GM12878 (cell line): ENCODE results near the gene KDF1. TPM values are rescaled to one million over a fixed set of nuclear protein-coding genes. Genes with fewer than 3 reads are reported as not detected.

Source experiments
- ATAC-seq: fragments of 200-7000 bp; cut with Tn5 transposase; 3 replicates; pipeline ENCODE4 v1.9.1; 2020; ENCODE audit warnings: mild to moderate bottlenecking, moderate library complexity
- BruUV-seq: library from RNA; stranded (reverse); fragments of 400-500 nt; replicated peaks from 2 replicates; lab custom pipeline; 2021; lab: Mats Ljungman, UMichigan
- CTCF ChIA-PET: fragments of 300-600 bp; sonication (Branson Sonifier 250); formaldehyde crosslinking; extraction: SDS; loops from one replicate; lab custom pipeline; 2021; ENCODE audit warnings: inconsistent platforms; lab: Yijun Ruan, JAX
- POLR2A ChIA-PET: fragments of 350-600 bp; formaldehyde crosslinking; extraction: SDS; loops from one replicate; lab custom pipeline; 2021; ENCODE audit warnings: inconsistent platforms; lab: Charles Lee
- RAD21 ChIA-PET: fragments of 300-600 bp; sonication (Branson Sonifier 250); formaldehyde crosslinking; loops from one replicate; lab custom pipeline; 2023; ENCODE audit warnings: antibody characterized with exemption; ENCODE audit not compliant: unreplicated experiment; lab: Charles Lee
- SMC1A ChIA-PET: fragments of 300-600 bp; sonication (Branson Sonifier 250); formaldehyde crosslinking; loops from one replicate; lab custom pipeline; 2023; ENCODE audit not compliant: unreplicated experiment, uncharacterized antibody; lab: Charles Lee
- DNase-seq: peaks from one replicate; pipeline ENCODE4 v3.0.0-alpha.2; 2011; ENCODE audit warnings: low read depth, low spot score
- FAIRE-seq: peaks from 3 replicates; lab custom pipeline; 2011; peaks lifted over from hg19 to GRCh38; lab: Jason Lieb, UNC
- H2AFZ ChIP-seq: 2 replicates; pipeline ENCODE4 v1.6.0; 2011; ENCODE audit warnings: low read depth, low read length, control low read depth; ENCODE audit not compliant: control insufficient read depth
- H3K27ac ChIP-seq: 2 replicates; pipeline ENCODE4 v1.5.1; 2011; ENCODE audit warnings: control low read depth; ENCODE audit not compliant: control insufficient read depth, insufficient read depth
- H3K27me3 ChIP-seq, 2 experiments: replicated peaks in 1 of 2; 2 replicates each; pipeline versions ENCODE4 v1.6.0 to v1.6.1; 2011; ENCODE audit warnings: low read length in 1 of 2; ENCODE audit not compliant: control insufficient read depth in 2 of 2, insufficient read depth in 2 of 2
- H3K36me3 ChIP-seq, 2 experiments: 2 replicates each; pipeline ENCODE4 v1.5.1; 2011; ENCODE audit warnings: low read length in 1 of 2; ENCODE audit not compliant: control insufficient read depth in 2 of 2, insufficient read depth in 2 of 2
- H3K4me1 ChIP-seq: 2 replicates; pipeline ENCODE4 v1.6.1; 2011; ENCODE audit warnings: mild to moderate bottlenecking, low read length, moderate library complexity, mixed read lengths; ENCODE audit not compliant: control insufficient read depth, insufficient read depth
- H3K4me2 ChIP-seq: 2 replicates; pipeline ENCODE4 v1.6.0; 2011; ENCODE audit warnings: control low read depth; ENCODE audit not compliant: control insufficient read depth, insufficient read depth
- H3K4me3 ChIP-seq: fragments of 200-600 bp; sonication (generic); 2 replicates; pipeline ENCODE4 v1.5.1; 2016
- H3K79me2 ChIP-seq: 2 replicates; pipeline ENCODE4 v1.6.0; 2011; ENCODE audit warnings: low read length; ENCODE audit not compliant: control insufficient read depth, insufficient read depth
- H3K9ac ChIP-seq: 2 replicates; pipeline ENCODE4 v1.8.0; 2011; ENCODE audit warnings: low read length, control low read depth, mixed read lengths; ENCODE audit not compliant: control insufficient read depth, insufficient read depth
- H3K9me3 ChIP-seq: replicated peaks from 3 replicates; pipeline ENCODE4 v1.5.1; 2011; ENCODE audit warnings: mild to moderate bottlenecking, low read length; ENCODE audit not compliant: control insufficient read depth, insufficient read depth
- H4K20me1 ChIP-seq: 2 replicates; pipeline ENCODE4 v1.6.0; 2011; ENCODE audit not compliant: control insufficient read depth, insufficient read depth
- ASH2L ChIP-seq: fragments of 300-600, 200-600 bp; sonication (generic); IDR thresholded peaks from 2 replicates; pipeline ENCODE4 v1.6.1; 2017; ENCODE audit warnings: low read depth, mild to moderate bottlenecking, borderline replicate concordance
- SMC3 ChIP-seq: IDR thresholded peaks from 2 replicates; pipeline ENCODE4 v1.6.1; 2011; ENCODE audit warnings: low read length, improper control_type of control experiment, borderline replicate concordance
- WGBS: methylation state at CpG from one replicate; pipeline ENCODE4 v1.1.6; 2016; ENCODE audit warnings: low lambda C conversion rate; ENCODE audit not compliant: insufficient replicate concordance, insufficient coverage; ENCODE audit errors: missing lambda C conversion rate; 5-methylcytosine and 5-hydroxymethylcytosine counted together
- in situ Hi-C: fragments of 300-500 bp; cut with MboI; formaldehyde crosslinking; loops from 9 replicates; pipeline ENCODE4 v1.14.3; 2018; ENCODE audit warnings: mixed read lengths
- intact Hi-C: fragments of 100-400 bp; cut with micrococcal nuclease; formaldehyde crosslinking; loops from one replicate; pipeline ENCODE4 v1.14.2; 2022; ENCODE audit not compliant: unreplicated experiment
- polyA plus RNA-seq, 11 experiments: library from polyadenylated mRNA; depleted of rRNA in 4 of 11; unstranded in 6 of 11; stranded (reverse) in 5 of 11; fragments of >200 nt; fragmentation: Nextera tagmentation in 4 of 11; fragmentation: Illumina TruSeq in 1 of 11; extraction: Ambion mirVana in 4 of 11; extraction: Trizol in 1 of 11; gene quantifications; 1 replicate in 1 of 11; 2 replicates in 10 of 11; pipeline versions ENCODE4 v1.2.1 to v1.2.3, GENCODE V29; 2011 to 2016; ENCODE audit warnings: inconsistent platforms in 2 of 11, missing spikeins in 2 of 11, low read depth in 1 of 11
- total RNA-seq, 4 experiments: library from RNA; depleted of rRNA in 3 of 4; stranded (reverse); fragments of >200 nt in 3 of 4; fragmentation: Illumina TruSeq in 1 of 4; extraction: Trizol in 1 of 4; gene quantifications; 2 replicates each; pipeline versions ENCODE4 v1.2.1 to v1.2.3, GENCODE V29; 2013 to 2021
- TF ChIP-seq, protein P1 (sequence below): IDR thresholded peaks from 2 replicates; pipeline ENCODE4 v1.6.1; 2012; ENCODE audit warnings: low read length, inconsistent platforms
- TF ChIP-seq, protein P2 (sequence below): fragments of 450-650 bp; formaldehyde crosslinking; IDR thresholded peaks from 2 replicates; pipeline ENCODE4 v1.5.0; 2022; ENCODE audit warnings: mild to moderate bottlenecking, missing genetic modification characterization
- TF ChIP-seq, protein P3 (sequence below), 3 experiments: IDR thresholded peaks in 2 of 3; conservative IDR thresholded peaks in 1 of 3; 2 replicates each; pipeline ENCODE4 v1.5.1; 2011; ENCODE audit warnings: low read depth in 3 of 3, low read length in 3 of 3, mild to moderate bottlenecking in 3 of 3, control low read depth in 2 of 3, moderate library complexity in 2 of 3, inconsistent platforms in 1 of 3, mixed read lengths in 1 of 3; ENCODE audit not compliant: control insufficient read depth in 2 of 3, insufficient read depth in 1 of 3; ENCODE audit errors: extremely low read depth in 1 of 3

Gene KDF1
- total and polyA plus RNA-seq, 10 of the 15 experiments (the other 5 are each of a cell fraction or from before 2014, with no cell fraction given) = 0.03 to 0.13 (median 0.04) TPM; not detected in 7

- peaks cover 11 to 29% of the 10 kb centered on the region in 2 experiments for H3K36me3 ChIP-seq
- H3K27me3 ChIP-seq = no peaks in the 10 kb centered on the region
- no peak overlapping the region for H3K4me3 ChIP-seq
- ATAC-seq = no peak
- no peak overlapping the region for H3K27ac ChIP-seq
- ChIA-PET SMC1A (no interaction called here), POLR2A (no interaction called here), RAD21 (no interaction called here), CTCF (interaction anchor here (3.1 kb wide), 1 partner anchor 100 kb away, joined by 8 read pairs; no protein-coding TSS in a partner anchor)
- no peak overlapping the region for H3K9ac ChIP-seq
- intact Hi-C loops = no loop called here
- H4K20me1 ChIP-seq = no peaks in the 10 kb centered on the region; the same call in 1 of the 2 replicates
- WGBS = 93% methylated on average over 2 of the region's 2 CpGs
- no TSS peak for BruUV-seq
- H3K79me2 ChIP-seq = no peaks in the 10 kb centered on the region
- no peak for DNase-seq
- H3K4me2 ChIP-seq = no peak overlapping the region
- H3K4me1 ChIP-seq = no peaks in the 10 kb centered on the region
- H2AFZ ChIP-seq = no peak overlapping the region
- TF ChIP-seq, protein P1, sequence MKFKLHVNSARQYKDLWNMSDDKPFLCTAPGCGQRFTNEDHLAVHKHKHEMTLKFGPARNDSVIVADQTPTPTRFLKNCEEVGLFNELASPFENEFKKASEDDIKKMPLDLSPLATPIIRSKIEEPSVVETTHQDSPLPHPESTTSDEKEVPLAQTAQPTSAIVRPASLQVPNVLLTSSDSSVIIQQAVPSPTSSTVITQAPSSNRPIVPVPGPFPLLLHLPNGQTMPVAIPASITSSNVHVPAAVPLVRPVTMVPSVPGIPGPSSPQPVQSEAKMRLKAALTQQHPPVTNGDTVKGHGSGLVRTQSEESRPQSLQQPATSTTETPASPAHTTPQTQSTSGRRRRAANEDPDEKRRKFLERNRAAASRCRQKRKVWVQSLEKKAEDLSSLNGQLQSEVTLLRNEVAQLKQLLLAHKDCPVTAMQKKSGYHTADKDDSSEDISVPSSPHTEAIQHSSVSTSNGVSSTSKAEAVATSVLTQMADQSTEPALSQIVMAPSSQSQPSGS = no peak
- TF ChIP-seq, protein P2, sequence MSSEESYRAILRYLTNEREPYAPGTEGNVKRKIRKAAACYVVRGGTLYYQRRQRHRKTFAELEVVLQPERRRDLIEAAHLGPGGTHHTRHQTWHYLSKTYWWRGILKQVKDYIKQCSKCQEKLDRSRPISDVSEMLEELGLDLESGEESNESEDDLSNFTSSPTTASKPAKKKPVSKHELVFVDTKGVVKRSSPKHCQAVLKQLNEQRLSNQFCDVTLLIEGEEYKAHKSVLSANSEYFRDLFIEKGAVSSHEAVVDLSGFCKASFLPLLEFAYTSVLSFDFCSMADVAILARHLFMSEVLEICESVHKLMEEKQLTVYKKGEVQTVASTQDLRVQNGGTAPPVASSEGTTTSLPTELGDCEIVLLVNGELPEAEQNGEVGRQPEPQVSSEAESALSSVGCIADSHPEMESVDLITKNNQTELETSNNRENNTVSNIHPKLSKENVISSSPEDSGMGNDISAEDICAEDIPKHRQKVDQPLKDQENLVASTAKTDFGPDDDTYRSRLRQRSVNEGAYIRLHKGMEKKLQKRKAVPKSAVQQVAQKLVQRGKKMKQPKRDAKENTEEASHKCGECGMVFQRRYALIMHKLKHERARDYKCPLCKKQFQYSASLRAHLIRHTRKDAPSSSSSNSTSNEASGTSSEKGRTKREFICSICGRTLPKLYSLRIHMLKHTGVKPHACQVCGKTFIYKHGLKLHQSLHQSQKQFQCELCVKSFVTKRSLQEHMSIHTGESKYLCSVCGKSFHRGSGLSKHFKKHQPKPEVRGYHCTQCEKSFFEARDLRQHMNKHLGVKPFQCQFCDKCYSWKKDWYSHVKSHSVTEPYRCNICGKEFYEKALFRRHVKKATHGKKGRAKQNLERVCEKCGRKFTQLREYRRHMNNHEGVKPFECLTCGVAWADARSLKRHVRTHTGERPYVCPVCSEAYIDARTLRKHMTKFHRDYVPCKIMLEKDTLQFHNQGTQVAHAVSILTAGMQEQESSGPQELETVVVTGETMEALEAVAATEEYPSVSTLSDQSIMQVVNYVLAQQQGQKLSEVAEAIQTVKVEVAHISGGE (CRISPR knock-in tag) = no peak
- TF ChIP-seq ASH2L = no peak
- no peak for TF ChIP-seq SMC3
- TF ChIP-seq, protein P3, sequence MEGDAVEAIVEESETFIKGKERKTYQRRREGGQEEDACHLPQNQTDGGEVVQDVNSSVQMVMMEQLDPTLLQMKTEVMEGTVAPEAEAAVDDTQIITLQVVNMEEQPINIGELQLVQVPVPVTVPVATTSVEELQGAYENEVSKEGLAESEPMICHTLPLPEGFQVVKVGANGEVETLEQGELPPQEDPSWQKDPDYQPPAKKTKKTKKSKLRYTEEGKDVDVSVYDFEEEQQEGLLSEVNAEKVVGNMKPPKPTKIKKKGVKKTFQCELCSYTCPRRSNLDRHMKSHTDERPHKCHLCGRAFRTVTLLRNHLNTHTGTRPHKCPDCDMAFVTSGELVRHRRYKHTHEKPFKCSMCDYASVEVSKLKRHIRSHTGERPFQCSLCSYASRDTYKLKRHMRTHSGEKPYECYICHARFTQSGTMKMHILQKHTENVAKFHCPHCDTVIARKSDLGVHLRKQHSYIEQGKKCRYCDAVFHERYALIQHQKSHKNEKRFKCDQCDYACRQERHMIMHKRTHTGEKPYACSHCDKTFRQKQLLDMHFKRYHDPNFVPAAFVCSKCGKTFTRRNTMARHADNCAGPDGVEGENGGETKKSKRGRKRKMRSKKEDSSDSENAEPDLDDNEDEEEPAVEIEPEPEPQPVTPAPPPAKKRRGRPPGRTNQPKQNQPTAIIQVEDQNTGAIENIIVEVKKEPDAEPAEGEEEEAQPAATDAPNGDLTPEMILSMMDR (IDR thresholded peaks at IDR 0.05 in 2 of 3, conservative IDR thresholded peaks at IDR 0.05 in 1 of 3; ENCODE audit: control insufficient read depth in 2 of 3, extremely low read depth in 1 of 3, insufficient read depth in 1 of 3, low read depth in 3 of 3, low read length in 3 of 3) = no peak
- in situ Hi-C loops = no loop called here
- FAIRE-seq = no peak
- no peaks in the 10 kb centered on the region for H3K9me3 ChIP-seq
These were observed 15.1 kb downstream of the KDF1 start for GRCh38 chr1:26945138-26945537.
